ENCODE measurements around the gene TFCP2L1. TPM values are rescaled to one million over a fixed set of nuclear protein-coding genes. Genes with fewer than 3 reads are reported as not detected.

The TFCP2L1 gene
- total RNA-seq, 1 experiment from 2014 or later: 2.4 TPM

DNA sequence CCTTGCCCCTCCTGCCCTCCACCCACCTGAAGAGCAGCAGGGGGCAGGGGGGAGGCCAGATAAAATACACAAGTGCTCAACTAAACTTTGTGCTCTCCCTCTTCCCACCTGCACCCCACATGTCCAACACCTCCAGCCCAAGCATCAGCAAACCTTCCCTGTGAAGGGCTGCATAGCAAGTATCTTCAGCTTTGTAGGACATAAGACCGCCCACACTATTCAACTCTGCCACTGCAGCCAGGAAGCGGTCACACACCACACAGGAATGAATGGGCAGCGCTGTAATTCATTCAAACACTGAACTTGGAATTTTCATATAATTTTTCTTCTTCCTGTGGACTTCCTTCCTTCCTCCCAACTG is 27.5 kb downstream of the TFCP2L1 start:
- Histone ChIP-seq H2AFZ (ENCODE audit: low read length) (no peak overlapping the region), H3K9ac (ENCODE audit: low read length) (no peak overlapping the region), H3K4me1 (ENCODE audit: insufficient read depth, low read length) (no peaks in the 10 kb centered on the region), H3K9me2 (replicated peaks; ENCODE audit: low read length) (no peaks in the 10 kb centered on the region), H4K20me1 (ENCODE audit: low read length) (no peaks in the 10 kb centered on the region), H3K27me3 (ENCODE audit: low read length) (no peaks in the 10 kb centered on the region), H3K9me3 (ENCODE audit: low read length) (no peaks in the 10 kb centered on the region), H3K27ac (ENCODE audit: low read length) (no peak overlapping the region), H3K4me3 (ENCODE audit: low read length) (no peak overlapping the region), H3K79me2 (ENCODE audit: low read length) (no peaks in the 10 kb centered on the region), H3K4me2 (ENCODE audit: low read length) (no peak overlapping the region), H3K36me3 (ENCODE audit: low read depth, low read length) (no peaks in the 10 kb centered on the region), H3F3A (ENCODE audit: low read length, unreplicated experiment) (no peaks in the 10 kb centered on the region)
- POLR2A ChIA-PET (ENCODE audit: unreplicated experiment): no interaction called here
- TF ChIP-seq EZH2phosphoT487 (IDR thresholded peaks at IDR 0.05; ENCODE audit: borderline replicate concordance, low read length) (no peak), EZH2 (IDR thresholded peaks at IDR 0.05; ENCODE audit: low read length, unreplicated experiment) (no peak), CTCF (conservative IDR thresholded peaks at IDR 0.05; ENCODE audit: low read depth, low read length) (no peak)
- DNase-seq: no peak
- ATAC-seq: no peak
- BruUV-seq (replicated peaks): no TSS peak
- intact Hi-C loops (cut with micrococcal nuclease): no loop called here
- CTCF ChIA-PET: no interaction called here

DNA sequence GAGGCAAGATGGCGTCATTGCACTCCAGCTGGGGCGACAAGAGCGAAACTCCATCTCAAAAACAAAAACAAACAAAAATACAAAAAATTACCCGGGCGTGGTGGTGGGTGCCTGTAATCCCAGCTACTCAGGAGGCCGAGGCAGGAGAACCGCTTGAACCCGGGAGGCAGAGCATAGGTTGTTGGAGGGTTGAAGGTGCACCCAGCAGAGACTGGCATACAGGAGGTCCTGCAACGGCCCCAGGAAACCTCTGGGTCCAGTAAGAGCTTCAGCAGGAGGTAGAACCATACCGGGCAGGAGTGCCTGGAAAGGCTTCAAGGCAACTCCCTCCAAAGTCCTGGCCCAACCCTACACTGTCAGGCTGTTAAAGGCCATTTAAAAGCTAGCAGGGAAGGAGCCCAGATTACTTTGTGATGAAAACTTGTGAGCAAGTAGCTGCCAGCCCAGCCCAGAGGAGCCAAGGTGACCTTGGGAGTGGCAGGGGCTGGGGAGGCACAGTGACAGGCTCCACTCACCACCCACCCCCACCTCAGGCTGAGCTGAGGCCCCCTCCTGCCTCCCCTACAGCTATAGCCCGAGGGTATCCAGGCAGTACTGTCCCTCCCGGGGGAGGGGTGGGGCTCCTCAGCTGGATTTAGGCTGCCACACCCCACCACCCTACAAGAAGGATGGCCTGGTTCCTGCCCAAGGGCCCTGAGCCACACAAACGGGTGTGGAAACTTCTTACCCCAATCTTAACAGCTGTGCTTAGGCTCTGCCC is 28.1 kb downstream of the TFCP2L1 start:
- no peak overlapping the region for H3K4me2 ChIP-seq (ENCODE audit: low read length)
- H3F3A ChIP-seq (ENCODE audit: low read length, unreplicated experiment): no peaks in the 10 kb centered on the region
- no peak overlapping the region for H3K9ac ChIP-seq (ENCODE audit: low read length)
- no peaks in the 10 kb centered on the region for H3K79me2 ChIP-seq (ENCODE audit: low read length)
- H3K9me2 ChIP-seq (replicated peaks; ENCODE audit: low read length): no peaks in the 10 kb centered on the region
- no peaks in the 10 kb centered on the region for H3K36me3 ChIP-seq (ENCODE audit: low read depth, low read length)
- ChIA-PET CTCF (no interaction called here), POLR2A (ENCODE audit: unreplicated experiment) (no interaction called here)
- H3K4me3 ChIP-seq (ENCODE audit: low read length): no peak overlapping the region
- no peaks in the 10 kb centered on the region for H3K4me1 ChIP-seq (ENCODE audit: insufficient read depth, low read length)
- no peak overlapping the region for H3K27ac ChIP-seq (ENCODE audit: low read length)
- ATAC-seq: no peak
- H3K9me3 ChIP-seq (ENCODE audit: low read length): no peaks in the 10 kb centered on the region
- no peak for DNase-seq
- intact Hi-C loops (cut with micrococcal nuclease): no loop called here
- TF ChIP-seq EZH2 (IDR thresholded peaks at IDR 0.05; ENCODE audit: low read length, unreplicated experiment) (no peak), CTCF (conservative IDR thresholded peaks at IDR 0.05; ENCODE audit: low read depth, low read length) (no peak), EZH2phosphoT487 (IDR thresholded peaks at IDR 0.05; ENCODE audit: borderline replicate concordance, low read length) (no peak)
- no peaks in the 10 kb centered on the region for H3K27me3 ChIP-seq (ENCODE audit: low read length)
- no peak overlapping the region for H2AFZ ChIP-seq (ENCODE audit: low read length)
- no peaks in the 10 kb centered on the region for H4K20me1 ChIP-seq (ENCODE audit: low read length)
- no TSS peak for BruUV-seq (replicated peaks)

DNA sequence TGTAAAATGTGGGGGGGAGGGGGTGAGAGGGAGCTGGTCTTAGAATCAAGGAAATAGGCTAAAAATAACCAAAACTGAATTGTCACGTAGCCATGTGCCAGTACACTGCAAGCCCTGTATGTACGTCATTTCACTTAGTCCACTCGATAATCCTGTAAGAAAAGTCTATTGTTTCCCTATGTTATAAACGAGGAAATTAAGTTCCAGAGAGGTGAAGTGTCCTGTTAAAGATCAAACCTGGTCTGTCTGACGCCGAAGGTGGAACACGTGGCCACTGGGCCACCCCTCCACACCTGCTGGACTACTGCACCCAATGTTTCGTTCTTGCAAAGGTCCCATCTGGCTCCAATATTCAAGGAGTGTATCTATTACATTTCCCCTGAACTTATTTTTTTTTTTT is 29.6 kb downstream of the TFCP2L1 start:
- Histone ChIP-seq H3K4me2 (ENCODE audit: low read length) (no peak overlapping the region), H3K79me2 (ENCODE audit: low read length) (no peaks in the 10 kb centered on the region), H3K9ac (ENCODE audit: low read length) (no peak overlapping the region), H3K4me1 (ENCODE audit: insufficient read depth, low read length) (no peaks in the 10 kb centered on the region), H3K9me3 (ENCODE audit: low read length) (no peaks in the 10 kb centered on the region), H3K4me3 (ENCODE audit: low read length) (no peak overlapping the region), H3K9me2 (replicated peaks; ENCODE audit: low read length) (no peaks in the 10 kb centered on the region), H2AFZ (ENCODE audit: low read length) (no peak overlapping the region), H3F3A (ENCODE audit: low read length, unreplicated experiment) (no peaks in the 10 kb centered on the region), H3K27ac (ENCODE audit: low read length) (no peak overlapping the region), H3K36me3 (ENCODE audit: low read depth, low read length) (no peaks in the 10 kb centered on the region), H4K20me1 (ENCODE audit: low read length) (no peaks in the 10 kb centered on the region), H3K27me3 (ENCODE audit: low read length) (no peaks in the 10 kb centered on the region)
- ChIA-PET CTCF (no interaction called here), POLR2A (ENCODE audit: unreplicated experiment) (no interaction called here)
- intact Hi-C loops (cut with micrococcal nuclease): no loop called here
- TF ChIP-seq EZH2 (IDR thresholded peaks at IDR 0.05; ENCODE audit: low read length, unreplicated experiment): no peak
- no peak for TF ChIP-seq EZH2phosphoT487 (IDR thresholded peaks at IDR 0.05; ENCODE audit: borderline replicate concordance, low read length)
- no peak for TF ChIP-seq CTCF (conservative IDR thresholded peaks at IDR 0.05; ENCODE audit: low read depth, low read length)
- ATAC-seq (no peak), DNase-seq (no peak)
- BruUV-seq (replicated peaks): no TSS peak
